Peyer's patch (tissue), 4 donors: ENCODE data around the gene ACACA. TPM values are rescaled to one million over a fixed set of nuclear protein-coding genes. Genes with fewer than 3 reads are reported as not detected.

Experiments used
- DNase-seq, 3 donors: peaks; one replicate each; pipeline ENCODE4 v3.0.0-alpha.2; 2017 to 2019
- H3K27ac ChIP-seq, 4 donors: fragments of 200-600 bp; sonication (generic); one replicate each; pipeline ENCODE4 v1.5.1; 2016 to 2019
- H3K27me3 ChIP-seq, 2 donors: fragments of 200-600 bp; sonication (generic); one replicate each; pipeline ENCODE4 v1.5.1; 2019
- H3K36me3 ChIP-seq, 3 donors: fragments of 200-600 bp; sonication (generic); one replicate each; pipeline ENCODE4 v1.5.1; 2016 to 2019
- H3K4me1 ChIP-seq, 4 donors: fragments of 200-600 bp; sonication (generic); one replicate each; pipeline ENCODE4 v1.5.1; 2016 to 2019
- H3K4me3 ChIP-seq, 4 donors: fragments of 200-600 bp; sonication (generic); 1 replicate in 3 of 4; 2 replicates in 1 of 4; pipeline ENCODE4 v1.5.1; 2016 to 2019; ENCODE audit warnings: mild to moderate bottlenecking in 1 of 4
- H3K9me3 ChIP-seq, 4 donors: fragments of 200-600 bp; sonication (generic); one replicate each; pipeline ENCODE4 v1.5.1; 2016 to 2019; ENCODE audit warnings: mild to moderate bottlenecking in 1 of 4
- CTCF ChIP-seq, 6 experiments: fragments of 450-650 bp in 4 of 6; fragments of 200-600 bp in 2 of 6; sonication (generic) in 1 of 6; IDR thresholded peaks; one replicate each; pipeline ENCODE4 v1.5.1; 2017 to 2019; ENCODE audit warnings: antibody characterized with exemption in 6 of 6, mild to moderate bottlenecking in 3 of 6, moderate library complexity in 1 of 6
- POLR2A ChIP-seq, 2 donors: fragments of 450-650 bp; IDR thresholded peaks; one replicate each; pipeline ENCODE4 v1.5.1; 2017; ENCODE audit warnings: antibody characterized with exemption in 2 of 2, mild to moderate bottlenecking in 2 of 2, moderate library complexity in 2 of 2
- total RNA-seq, 4 donors: library from RNA; depleted of rRNA; stranded (reverse); fragments of >200 nt; gene quantifications; one replicate each; pipeline ENCODE4 v1.1.0, GENCODE V29; 2016

The ACACA gene
- total RNA-seq, 4 donors from 2014 or later, result 31.7 to 71.7 (median 43.0) TPM

- no peak for DNase-seq
- Histone ChIP-seq H3K36me3 (peaks cover 0 to 22% (median 0%) of the 10 kb centered on the region in 3 donors), H3K27me3 (no peaks in the 10 kb centered on the region), H3K4me1 (peaks cover 0 to 3% (median 0%) of the 10 kb centered on the region in 4 donors), H3K4me3 (no peak overlapping the region), H3K9me3 (no peaks in the 10 kb centered on the region), H3K27ac (no peak overlapping the region)
- TF ChIP-seq CTCF (IDR thresholded peaks at IDR 0.05) (no peak), POLR2A (IDR thresholded peaks at IDR 0.05) (no peak)
Measured at GRCh38 chr17:37097154-37097553, 309.5 kb downstream of the ACACA start.

GRCh38 chr17:37096071-37096470, 310.6 kb downstream of the ACACA start:
- TF ChIP-seq POLR2A (IDR thresholded peaks at IDR 0.05) (no peak), CTCF (IDR thresholded peaks at IDR 0.05) (no peak)
- Histone ChIP-seq H3K36me3 (peaks cover 0 to 22% (median 0%) of the 10 kb centered on the region in 3 donors), H3K9me3 (no peaks in the 10 kb centered on the region), H3K4me1 (peaks cover 0 to 7% (median 3%) of the 10 kb centered on the region in 4 donors), H3K27me3 (no peaks in the 10 kb centered on the region), H3K4me3 (no peak overlapping the region), H3K27ac (no peak overlapping the region)
- no peak for DNase-seq

- peaks cover 0 to 7% (median 3%) of the 10 kb centered on the region in 4 donors for H3K4me1 ChIP-seq
- no peaks in the 10 kb centered on the region for H3K9me3 ChIP-seq
- H3K27me3 ChIP-seq, result no peaks in the 10 kb centered on the region
- no peak overlapping the region for H3K27ac ChIP-seq
- H3K4me3 ChIP-seq, result no peak overlapping the region
- peaks cover 0 to 22% (median 0%) of the 10 kb centered on the region in 3 donors for H3K36me3 ChIP-seq
- TF ChIP-seq CTCF (IDR thresholded peaks at IDR 0.05) (no peak), POLR2A (IDR thresholded peaks at IDR 0.05) (no peak)
- no peak for DNase-seq
Measured at GRCh38 chr17:37094391-37094790, 312.2 kb downstream of the ACACA start.

GRCh38 chr17:37092701-37093100, 313.9 kb downstream of the ACACA start:
- peaks cover 0 to 26% (median 0%) of the 10 kb centered on the region in 3 donors for H3K36me3 ChIP-seq
- H3K27ac ChIP-seq, result peak overlapping the region in 3 of 4 donors; percentile 34 to 92 (median 70)
- no peak overlapping the region for H3K4me3 ChIP-seq
- TF ChIP-seq POLR2A (IDR thresholded peaks at IDR 0.05), result no peak
- TF ChIP-seq CTCF (IDR thresholded peaks at IDR 0.05), result no peak
- no peaks in the 10 kb centered on the region for H3K27me3 ChIP-seq
- peaks cover 0 to 11% (median 3%) of the 10 kb centered on the region in 4 donors for H3K4me1 ChIP-seq
- no peaks in the 10 kb centered on the region for H3K9me3 ChIP-seq
- DNase-seq, result no peak

- H3K27ac ChIP-seq, result peak overlapping the region in 3 of 4 donors; percentile 9 to 92 (median 70)
- DNase-seq, result peak in 1 of 3 donors; percentile 69
- H3K36me3 ChIP-seq, result peaks cover 0 to 24% (median 0%) of the 10 kb centered on the region in 3 donors
- TF ChIP-seq CTCF (IDR thresholded peaks at IDR 0.05) (peak in 1 of 6 experiments; percentile 6), POLR2A (IDR thresholded peaks at IDR 0.05) (no peak)
- H3K4me3 ChIP-seq, result no peak overlapping the region
- no peaks in the 10 kb centered on the region for H3K9me3 ChIP-seq
- H3K27me3 ChIP-seq, result no peaks in the 10 kb centered on the region
- peaks cover 0 to 11% (median 3%) of the 10 kb centered on the region in 4 donors for H3K4me1 ChIP-seq
Measured at GRCh38 chr17:37092071-37092470, 314.6 kb downstream of the ACACA start.
